ENCODE measurements around the gene COX20. TPM values are rescaled to one million over a fixed set of nuclear protein-coding genes. Genes with fewer than 3 reads are reported as not detected.
A peak's percentile ranks its signal among the peaks of the same experiment; 100 is the strongest.

COX20 gene
- total and polyA plus RNA-seq, 2 of the 13 experiments (the other 11 are each of a cell fraction or from before 2014, with no cell fraction given), result 34.4 to 95.8 TPM

GRCh38 chr1:244835276-244836134, at the start of gene COX20 (continued):
- TF ChIP-seq, protein P1, sequence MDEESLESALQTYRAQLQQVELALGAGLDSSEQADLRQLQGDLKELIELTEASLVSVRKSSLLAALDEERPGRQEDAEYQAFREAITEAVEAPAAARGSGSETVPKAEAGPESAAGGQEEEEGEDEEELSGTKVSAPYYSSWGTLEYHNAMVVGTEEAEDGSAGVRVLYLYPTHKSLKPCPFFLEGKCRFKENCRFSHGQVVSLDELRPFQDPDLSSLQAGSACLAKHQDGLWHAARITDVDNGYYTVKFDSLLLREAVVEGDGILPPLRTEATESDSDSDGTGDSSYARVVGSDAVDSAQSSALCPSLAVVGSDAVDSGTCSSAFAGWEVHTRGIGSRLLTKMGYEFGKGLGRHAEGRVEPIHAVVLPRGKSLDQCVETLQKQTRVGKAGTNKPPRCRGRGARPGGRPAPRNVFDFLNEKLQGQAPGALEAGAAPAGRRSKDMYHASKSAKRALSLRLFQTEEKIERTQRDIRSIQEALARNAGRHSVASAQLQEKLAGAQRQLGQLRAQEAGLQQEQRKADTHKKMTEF (CRISPR knock-in tag; IDR thresholded peaks at IDR 0.05), result peak; percentile 86
- TF ChIP-seq KAT8 (CRISPR knock-in tag; IDR thresholded peaks at IDR 0.05) (peak; percentile 88), ZFP82 (CRISPR knock-in tag; IDR thresholded peaks at IDR 0.05; ENCODE audit: borderline replicate concordance) (0 out of 2 replicates have a peak, but pooled peaks have one; percentile 8), ZNF598 (CRISPR knock-in tag; IDR thresholded peaks at IDR 0.05; ENCODE audit: borderline replicate concordance) (no peak), RFX3 (CRISPR knock-in tag; IDR thresholded peaks at IDR 0.05) (no peak), MAFK (conservative IDR thresholded peaks at IDR 0.05 in 1 of 2, IDR thresholded peaks at IDR 0.05 in 1 of 2; ENCODE audit: low read length in 2 of 2) (no peak), ZNF264 (CRISPR knock-in tag; IDR thresholded peaks at IDR 0.05) (no peak), SAFB2 (CRISPR knock-in tag; IDR thresholded peaks at IDR 0.05; ENCODE audit: borderline replicate concordance, low read depth) (no peak; the same call in 1 of the 2 replicates), TGIF2 (CRISPR knock-in tag; IDR thresholded peaks at IDR 0.05) (no peak), EEA1 (CRISPR knock-in tag; IDR thresholded peaks at IDR 0.05; ENCODE audit: borderline replicate concordance) (no peak), ZNF296 (CRISPR knock-in tag; conservative IDR thresholded peaks at IDR 0.05) (no peak), CERS6 (CRISPR knock-in tag; IDR thresholded peaks at IDR 0.05) (no peak), ZC3H13 (CRISPR knock-in tag; IDR thresholded peaks at IDR 0.05) (peak; percentile 94), ZNF17 (CRISPR knock-in tag; IDR thresholded peaks at IDR 0.05) (no peak), REST (IDR thresholded peaks at IDR 0.05; ENCODE audit: borderline replicate concordance in 1 of 2, low read depth in 1 of 2, low read length in 2 of 2) (no peak)

Data from HepG2 (cell line).